MG63 (cell line): ENCODE results near the gene CCDC28B. TPM values are rescaled to one million over a fixed set of nuclear protein-coding genes. Genes with fewer than 3 reads are reported as not detected.

ENCODE experiments used
- DNase-seq: peaks from one replicate; pipeline ENCODE4 v3.0.0-alpha.2; 2020
- H3K27me3 ChIP-seq: fragments of 250-450 bp; sonication (Bioruptor Pico); 2 replicates; pipeline ENCODE4 v1.5.1; 2020; ENCODE audit warnings: mild to moderate bottlenecking, moderate library complexity
- H3K36me3 ChIP-seq: fragments of 250-450 bp; sonication (Bioruptor Pico); 2 replicates; pipeline ENCODE4 v1.5.1; 2020; ENCODE audit warnings: mild to moderate bottlenecking, moderate library complexity
- H3K4me3 ChIP-seq: fragments of 250-450 bp; sonication (Bioruptor Pico); 2 replicates; pipeline ENCODE4 v1.5.1; 2020; ENCODE audit warnings: mild to moderate bottlenecking, moderate library complexity
- H3K9me3 ChIP-seq: fragments of 250-450 bp; sonication (Bioruptor Pico); 2 replicates; pipeline ENCODE4 v1.5.1; 2020; ENCODE audit warnings: mild to moderate bottlenecking, moderate library complexity
- total RNA-seq: library from RNA; depleted of rRNA; stranded (reverse); fragments of >200 nt; shearing (Covaris generic); gene quantifications from 2 replicates; pipeline ENCODE4 v1.2.3, GENCODE V29; 2014; ENCODE audit warnings: low replicate concordance

Gene CCDC28B
- total RNA-seq, 1 experiment from 2014 or later: 1.5 TPM

DNA sequence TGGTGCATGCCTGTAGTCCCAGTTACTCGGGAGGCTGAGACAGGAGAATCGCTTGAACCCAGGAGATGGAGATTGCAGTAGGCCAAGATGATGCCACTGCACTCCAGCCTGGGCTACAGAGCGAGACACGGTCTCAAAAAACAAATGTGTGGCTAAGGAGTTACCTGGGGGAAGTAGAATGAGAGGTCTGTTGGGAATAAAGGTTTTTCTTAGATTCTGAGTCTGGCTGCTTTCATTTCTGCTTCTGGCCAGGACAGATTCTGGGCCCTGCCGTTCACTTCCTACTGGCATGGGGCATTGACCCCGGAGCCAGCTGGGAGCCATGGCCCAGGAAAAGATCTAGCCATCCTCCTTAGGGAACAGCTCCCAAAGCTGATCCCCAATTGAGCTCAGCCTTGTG is 8.1 kb downstream of the CCDC28B start:
- Histone ChIP-seq H3K27me3 (no peaks in the 10 kb centered on the region), H3K9me3 (no peaks in the 10 kb centered on the region), H3K4me3 (no peak overlapping the region), H3K36me3 (no peaks in the 10 kb centered on the region)
- no peak for DNase-seq

- Histone ChIP-seq H3K9me3 (no peaks in the 10 kb centered on the region), H3K36me3 (no peaks in the 10 kb centered on the region), H3K4me3 (no peak within 1 kb of the TSS), H3K27me3 (no peaks in the 10 kb centered on the region)
- DNase-seq: peak; percentile 47
Measured at GRCh38 chr1:32208891-32209328, 8.5 kb downstream of the CCDC28B start, which contains the start of gene DCDC2B. Gene DCDC2B, plus strand, starts transcription at chr1:32209089. Its CDS starts 5 bp downstream, at chr1:32209094.

GRCh38 chr1:32215629-32216480 is 15.5 kb downstream of the CCDC28B start:
- Histone ChIP-seq H3K4me3 (no peak overlapping the region), H3K27me3 (no peaks in the 10 kb centered on the region), H3K36me3 (peaks cover 24% of the 10 kb centered on the region), H3K9me3 (no peaks in the 10 kb centered on the region)
- DNase-seq: peak; percentile 56

GRCh38 chr1:32216566-32216965 is 16.2 kb downstream of the CCDC28B start:
- DNase-seq: no peak
- Histone ChIP-seq H3K36me3 (peaks cover 24% of the 10 kb centered on the region), H3K27me3 (no peaks in the 10 kb centered on the region), H3K9me3 (no peaks in the 10 kb centered on the region), H3K4me3 (no peak overlapping the region)

- Histone ChIP-seq H3K9me3 (no peaks in the 10 kb centered on the region), H3K4me3 (no peak overlapping the region), H3K36me3 (peaks cover 41% of the 10 kb centered on the region), H3K27me3 (no peaks in the 10 kb centered on the region)
- DNase-seq: no peak
Measured at GRCh38 chr1:32219022-32219421, 18.6 kb downstream of the CCDC28B start.

- Histone ChIP-seq H3K27me3 (no peaks in the 10 kb centered on the region), H3K4me3 (peak overlapping the region; percentile 98), H3K36me3 (peaks cover 54% of the 10 kb centered on the region), H3K9me3 (no peaks in the 10 kb centered on the region)
- no peak for DNase-seq
Measured at GRCh38 chr1:32220746-32221580, 20.6 kb downstream of the CCDC28B start.

DNA sequence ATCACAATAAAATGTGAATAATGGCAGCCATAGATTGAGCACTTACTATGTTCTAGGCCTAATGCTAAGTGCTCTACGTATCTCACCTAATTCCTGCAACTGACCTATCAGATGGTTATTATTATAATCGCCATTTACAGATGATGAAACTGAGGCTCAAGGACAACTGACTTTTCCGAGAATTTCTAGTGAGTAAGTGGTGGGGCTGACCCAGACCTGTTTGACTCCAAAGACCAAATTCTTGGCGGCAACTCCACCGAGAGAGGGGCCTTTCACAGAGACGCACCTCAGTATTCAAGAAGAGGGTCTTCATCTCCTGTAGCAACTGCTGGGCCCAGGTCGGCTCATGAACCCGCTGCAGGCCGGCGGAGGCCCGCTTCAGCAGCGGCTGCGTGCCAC is 21.2 kb downstream of the CCDC28B start:
- Histone ChIP-seq H3K36me3 (peaks cover 58% of the 10 kb centered on the region), H3K4me3 (peak overlapping the region; percentile 98), H3K27me3 (no peaks in the 10 kb centered on the region), H3K9me3 (no peaks in the 10 kb centered on the region)
- no peak for DNase-seq

- Histone ChIP-seq H3K9me3 (no peaks in the 10 kb centered on the region), H3K36me3 (peaks cover 57% of the 10 kb centered on the region), H3K4me3 (peak within 1 kb of the TSS; percentile 98), H3K27me3 (no peaks in the 10 kb centered on the region)
- peak; percentile 91 for DNase-seq
Measured at GRCh38 chr1:32221980-32222755, 21.8 kb downstream of the CCDC28B start, which contains the start of the genes EIF3I and TMEM234. Gene EIF3I, plus strand, starts transcription at chr1:32222407. Its CDS starts 35 bp downstream, at chr1:32222442. Gene TMEM234, minus strand, starts transcription at chr1:32222353. Its CDS starts 31 bp downstream, at chr1:32222322.

DNA sequence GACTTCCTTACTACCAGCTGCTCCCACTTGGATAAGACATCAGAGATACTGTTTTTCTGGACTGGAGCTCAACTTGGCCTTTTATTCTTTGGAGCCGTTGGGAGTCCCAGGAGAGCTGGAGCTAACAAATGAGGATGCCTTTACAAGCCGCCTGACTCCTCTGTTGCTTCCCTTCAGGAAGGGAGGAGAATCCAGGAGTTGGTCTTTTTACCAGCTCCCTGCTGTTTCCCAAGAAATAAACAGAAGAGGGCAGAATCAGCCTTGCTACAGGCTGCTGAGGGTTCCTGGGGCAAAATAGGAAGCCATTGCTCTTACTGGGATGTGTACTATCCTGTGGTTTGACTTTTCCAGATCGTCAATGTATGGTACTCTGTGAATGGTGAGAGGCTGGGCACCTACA is 23.3 kb downstream of the CCDC28B start:
- H3K4me3 ChIP-seq: peak overlapping the region; percentile 98
- no peak for DNase-seq
- H3K9me3 ChIP-seq: no peaks in the 10 kb centered on the region
- peaks cover 65% of the 10 kb centered on the region for H3K36me3 ChIP-seq
- no peaks in the 10 kb centered on the region for H3K27me3 ChIP-seq

DNA sequence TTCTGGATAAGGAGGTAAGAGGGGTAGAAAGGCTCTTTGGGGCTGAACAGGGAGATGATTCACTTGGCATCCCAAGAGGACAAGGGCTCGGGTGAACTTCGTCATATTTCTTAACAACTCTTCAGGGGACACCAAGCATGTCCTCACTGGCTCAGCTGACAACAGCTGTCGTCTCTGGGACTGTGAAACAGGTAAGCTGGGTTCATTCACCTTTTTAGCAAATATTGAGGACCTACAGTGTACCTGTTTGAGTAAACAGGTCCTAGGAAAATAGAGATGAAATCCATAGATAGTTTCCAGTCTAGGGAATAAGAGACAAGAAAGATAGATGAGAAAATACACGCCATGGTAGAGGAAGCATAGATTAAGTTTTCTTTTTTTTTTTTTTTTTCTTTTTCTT is 23.9 kb downstream of the CCDC28B start:
- no peak for DNase-seq
- Histone ChIP-seq H3K36me3 (peaks cover 68% of the 10 kb centered on the region), H3K9me3 (no peaks in the 10 kb centered on the region), H3K4me3 (no peak overlapping the region), H3K27me3 (no peaks in the 10 kb centered on the region)

DNA sequence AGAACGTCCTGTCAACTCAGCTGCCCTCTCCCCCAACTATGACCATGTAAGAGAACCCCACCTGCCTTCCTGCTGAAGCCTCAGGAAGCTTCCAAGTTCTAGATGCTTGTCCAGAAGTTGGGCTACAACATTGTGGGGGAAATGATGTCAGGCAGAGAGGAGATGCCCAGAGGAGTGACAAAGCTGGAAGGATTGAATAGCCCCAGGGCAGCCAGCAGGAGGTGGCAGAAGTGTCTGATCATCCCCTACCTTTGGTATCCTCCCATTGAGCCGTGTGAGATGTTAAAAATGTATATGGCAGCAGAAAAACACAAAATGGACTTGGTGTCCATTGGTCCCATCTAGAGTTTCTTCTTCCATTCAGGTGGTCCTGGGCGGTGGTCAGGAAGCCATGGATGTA is 28.4 kb downstream of the CCDC28B start:
- Histone ChIP-seq H3K36me3 (peaks cover 69% of the 10 kb centered on the region), H3K9me3 (no peaks in the 10 kb centered on the region), H3K27me3 (no peaks in the 10 kb centered on the region), H3K4me3 (no peak overlapping the region)
- no peak for DNase-seq

- H3K36me3 ChIP-seq: peaks cover 51% of the 10 kb centered on the region
Measured at GRCh38 chr1:32231843-32232432, 31.5 kb downstream of the CCDC28B start.

DNA sequence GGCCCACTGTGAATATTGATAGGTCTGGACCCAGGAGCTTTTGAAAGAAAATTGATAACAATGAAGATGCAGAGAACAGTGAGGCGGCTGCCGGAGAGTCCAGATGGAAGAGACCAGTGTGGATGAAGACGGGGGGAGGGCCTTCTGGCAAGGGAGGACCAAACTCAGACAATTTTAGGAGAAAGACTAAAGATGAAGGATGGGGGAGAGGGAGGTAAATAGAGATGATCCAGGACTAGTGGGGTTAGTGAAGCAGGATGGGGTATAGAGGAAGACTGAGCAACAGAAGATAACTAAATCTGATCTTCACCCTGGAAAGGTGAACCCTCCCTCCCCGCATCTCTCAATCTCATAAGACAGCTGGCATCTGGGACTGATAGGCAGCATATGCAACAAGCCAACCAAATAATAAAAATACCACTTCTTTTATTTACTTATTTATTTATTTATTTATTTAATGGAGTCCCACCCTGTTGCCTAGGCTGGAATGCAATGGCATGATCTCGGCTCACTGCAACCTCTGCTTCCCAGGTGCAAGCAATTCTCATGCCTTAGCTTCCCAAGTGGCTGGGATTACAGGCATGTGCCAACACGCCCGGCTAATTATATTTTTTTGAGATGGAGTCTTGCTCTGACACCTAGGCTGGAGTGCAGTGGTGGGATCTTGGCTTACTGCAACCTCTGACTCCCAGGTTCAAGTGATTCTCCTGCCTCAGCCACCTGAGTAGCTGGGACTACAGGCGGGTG is 32.3 kb downstream of the CCDC28B start:
- Histone ChIP-seq H3K36me3 (peaks cover 48% of the 10 kb centered on the region), H3K4me3 (no peak overlapping the region), H3K27me3 (no peaks in the 10 kb centered on the region), H3K9me3 (no peaks in the 10 kb centered on the region)
- no peak for DNase-seq

More at GRCh38 chr1:32231843-32232432, 31.5 kb downstream of the CCDC28B start:
- no peaks in the 10 kb centered on the region for H3K9me3 ChIP-seq
- no peak for DNase-seq
- no peak overlapping the region for H3K4me3 ChIP-seq
- H3K27me3 ChIP-seq: no peaks in the 10 kb centered on the region

GRCh38 chr1:32234792-32235191 is 34.4 kb downstream of the CCDC28B start:
- Histone ChIP-seq H3K36me3 (peaks cover 30% of the 10 kb centered on the region), H3K4me3 (no peak overlapping the region), H3K9me3 (no peaks in the 10 kb centered on the region), H3K27me3 (no peaks in the 10 kb centered on the region)
- no peak for DNase-seq

GRCh38 chr1:32239337-32239736 is 38.9 kb downstream of the CCDC28B start:
- Histone ChIP-seq H3K36me3 (peaks cover 8% of the 10 kb centered on the region; the same call in 1 of the 2 replicates), H3K27me3 (no peaks in the 10 kb centered on the region), H3K9me3 (no peaks in the 10 kb centered on the region), H3K4me3 (no peak overlapping the region)
- DNase-seq: no peak
